Measurements from ENCODE around the gene TTLL9. TPM values are rescaled to one million over a fixed set of nuclear protein-coding genes. Genes with fewer than 3 reads are reported as not detected.

Gene TTLL9
- total and polyA plus RNA-seq, 2 of the 13 experiments (the other 11 are each of a cell fraction or from before 2014, with no cell fraction given): not detected

DNA sequence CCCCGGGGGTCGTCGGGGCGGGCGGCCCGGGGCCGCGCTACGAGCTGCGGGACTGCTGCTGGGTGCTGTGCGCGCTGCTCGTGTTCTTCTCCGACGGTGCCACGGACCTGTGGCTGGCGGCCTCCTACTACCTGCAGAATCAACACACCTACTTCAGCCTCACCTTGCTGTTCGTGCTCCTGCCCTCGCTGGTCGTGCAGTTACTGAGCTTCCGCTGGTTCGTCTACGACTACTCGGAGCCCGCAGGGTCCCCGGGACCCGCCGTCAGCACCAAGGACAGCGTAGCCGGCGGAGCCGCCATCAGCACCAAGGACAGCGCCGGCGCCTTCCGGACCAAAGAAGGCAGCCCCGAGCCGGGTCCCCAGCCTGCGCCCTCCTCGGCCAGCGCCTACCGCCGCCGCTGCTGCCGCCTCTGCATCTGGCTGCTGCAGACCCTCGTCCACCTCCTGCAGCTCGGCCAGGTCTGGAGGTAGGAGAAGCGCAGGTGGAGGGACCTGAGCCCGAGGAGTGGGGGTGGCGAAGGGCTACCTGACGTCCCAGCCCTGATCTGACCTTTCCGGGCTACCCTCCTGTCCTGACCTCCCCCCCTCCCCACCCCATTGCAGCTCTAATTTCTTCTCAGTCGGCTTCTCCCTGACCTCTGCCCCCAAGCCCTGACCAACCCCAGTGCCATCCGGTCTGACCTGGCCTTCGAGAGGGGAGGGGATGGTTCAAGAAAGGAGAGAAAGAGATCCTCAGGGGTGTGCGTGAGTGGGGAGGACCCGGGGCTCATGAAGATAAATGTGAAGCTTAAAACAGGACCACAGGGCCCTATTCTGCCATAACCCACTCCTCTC, 98.1 kb downstream of the TTLL9 start (continued):
- TF ChIP-seq, protein P1, sequence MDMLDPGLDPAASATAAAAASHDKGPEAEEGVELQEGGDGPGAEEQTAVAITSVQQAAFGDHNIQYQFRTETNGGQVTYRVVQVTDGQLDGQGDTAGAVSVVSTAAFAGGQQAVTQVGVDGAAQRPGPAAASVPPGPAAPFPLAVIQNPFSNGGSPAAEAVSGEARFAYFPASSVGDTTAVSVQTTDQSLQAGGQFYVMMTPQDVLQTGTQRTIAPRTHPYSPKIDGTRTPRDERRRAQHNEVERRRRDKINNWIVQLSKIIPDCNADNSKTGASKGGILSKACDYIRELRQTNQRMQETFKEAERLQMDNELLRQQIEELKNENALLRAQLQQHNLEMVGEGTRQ (IDR thresholded peaks at IDR 0.05; ENCODE audit: low read depth, low read length): no peak
- TF ChIP-seq, protein P1 (CRISPR knock-in tag; IDR thresholded peaks at IDR 0.05; ENCODE audit: borderline replicate concordance): peak; percentile 89
- TF ChIP-seq ZNF460 (CRISPR knock-in tag; IDR thresholded peaks at IDR 0.05; ENCODE audit: borderline replicate concordance): peak; percentile 96
- peak; percentile 100 for TF ChIP-seq HIVEP1 (CRISPR knock-in tag; IDR thresholded peaks at IDR 0.05)
- peak; percentile 100 for TF ChIP-seq REL (CRISPR knock-in tag; conservative IDR thresholded peaks at IDR 0.05)
- TF ChIP-seq, protein P2, sequence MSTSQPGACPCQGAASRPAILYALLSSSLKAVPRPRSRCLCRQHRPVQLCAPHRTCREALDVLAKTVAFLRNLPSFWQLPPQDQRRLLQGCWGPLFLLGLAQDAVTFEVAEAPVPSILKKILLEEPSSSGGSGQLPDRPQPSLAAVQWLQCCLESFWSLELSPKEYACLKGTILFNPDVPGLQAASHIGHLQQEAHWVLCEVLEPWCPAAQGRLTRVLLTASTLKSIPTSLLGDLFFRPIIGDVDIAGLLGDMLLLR (CRISPR knock-in tag; IDR thresholded peaks at IDR 0.05): peak; percentile 100
- TF ChIP-seq ZNF629 (CRISPR knock-in tag; conservative IDR thresholded peaks at IDR 0.05): peak; percentile 96
- TF ChIP-seq, protein P3, sequence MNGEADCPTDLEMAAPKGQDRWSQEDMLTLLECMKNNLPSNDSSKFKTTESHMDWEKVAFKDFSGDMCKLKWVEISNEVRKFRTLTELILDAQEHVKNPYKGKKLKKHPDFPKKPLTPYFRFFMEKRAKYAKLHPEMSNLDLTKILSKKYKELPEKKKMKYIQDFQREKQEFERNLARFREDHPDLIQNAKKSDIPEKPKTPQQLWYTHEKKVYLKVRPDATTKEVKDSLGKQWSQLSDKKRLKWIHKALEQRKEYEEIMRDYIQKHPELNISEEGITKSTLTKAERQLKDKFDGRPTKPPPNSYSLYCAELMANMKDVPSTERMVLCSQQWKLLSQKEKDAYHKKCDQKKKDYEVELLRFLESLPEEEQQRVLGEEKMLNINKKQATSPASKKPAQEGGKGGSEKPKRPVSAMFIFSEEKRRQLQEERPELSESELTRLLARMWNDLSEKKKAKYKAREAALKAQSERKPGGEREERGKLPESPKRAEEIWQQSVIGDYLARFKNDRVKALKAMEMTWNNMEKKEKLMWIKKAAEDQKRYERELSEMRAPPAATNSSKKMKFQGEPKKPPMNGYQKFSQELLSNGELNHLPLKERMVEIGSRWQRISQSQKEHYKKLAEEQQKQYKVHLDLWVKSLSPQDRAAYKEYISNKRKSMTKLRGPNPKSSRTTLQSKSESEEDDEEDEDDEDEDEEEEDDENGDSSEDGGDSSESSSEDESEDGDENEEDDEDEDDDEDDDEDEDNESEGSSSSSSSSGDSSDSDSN (CRISPR knock-in tag; IDR thresholded peaks at IDR 0.05): peak; percentile 98
- TF ChIP-seq, protein P4, sequence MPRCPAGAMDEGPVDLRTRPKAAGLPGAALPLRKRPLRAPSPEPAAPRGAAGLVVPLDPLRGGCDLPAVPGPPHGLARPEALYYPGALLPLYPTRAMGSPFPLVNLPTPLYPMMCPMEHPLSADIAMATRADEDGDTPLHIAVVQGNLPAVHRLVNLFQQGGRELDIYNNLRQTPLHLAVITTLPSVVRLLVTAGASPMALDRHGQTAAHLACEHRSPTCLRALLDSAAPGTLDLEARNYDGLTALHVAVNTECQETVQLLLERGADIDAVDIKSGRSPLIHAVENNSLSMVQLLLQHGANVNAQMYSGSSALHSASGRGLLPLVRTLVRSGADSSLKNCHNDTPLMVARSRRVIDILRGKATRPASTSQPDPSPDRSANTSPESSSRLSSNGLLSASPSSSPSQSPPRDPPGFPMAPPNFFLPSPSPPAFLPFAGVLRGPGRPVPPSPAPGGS (CRISPR knock-in tag; IDR thresholded peaks at IDR 0.05): peak; percentile 100
- TF ChIP-seq ZNF34 (CRISPR knock-in tag; IDR thresholded peaks at IDR 0.05; ENCODE audit: borderline replicate concordance): peak; percentile 100
- TF ChIP-seq ZNF775 (CRISPR knock-in tag; IDR thresholded peaks at IDR 0.05; ENCODE audit: borderline replicate concordance): peak; percentile 100
- peak; percentile 100 for TF ChIP-seq TBX2 (CRISPR knock-in tag; IDR thresholded peaks at IDR 0.05; ENCODE audit: borderline replicate concordance)
- TF ChIP-seq, protein P5, sequence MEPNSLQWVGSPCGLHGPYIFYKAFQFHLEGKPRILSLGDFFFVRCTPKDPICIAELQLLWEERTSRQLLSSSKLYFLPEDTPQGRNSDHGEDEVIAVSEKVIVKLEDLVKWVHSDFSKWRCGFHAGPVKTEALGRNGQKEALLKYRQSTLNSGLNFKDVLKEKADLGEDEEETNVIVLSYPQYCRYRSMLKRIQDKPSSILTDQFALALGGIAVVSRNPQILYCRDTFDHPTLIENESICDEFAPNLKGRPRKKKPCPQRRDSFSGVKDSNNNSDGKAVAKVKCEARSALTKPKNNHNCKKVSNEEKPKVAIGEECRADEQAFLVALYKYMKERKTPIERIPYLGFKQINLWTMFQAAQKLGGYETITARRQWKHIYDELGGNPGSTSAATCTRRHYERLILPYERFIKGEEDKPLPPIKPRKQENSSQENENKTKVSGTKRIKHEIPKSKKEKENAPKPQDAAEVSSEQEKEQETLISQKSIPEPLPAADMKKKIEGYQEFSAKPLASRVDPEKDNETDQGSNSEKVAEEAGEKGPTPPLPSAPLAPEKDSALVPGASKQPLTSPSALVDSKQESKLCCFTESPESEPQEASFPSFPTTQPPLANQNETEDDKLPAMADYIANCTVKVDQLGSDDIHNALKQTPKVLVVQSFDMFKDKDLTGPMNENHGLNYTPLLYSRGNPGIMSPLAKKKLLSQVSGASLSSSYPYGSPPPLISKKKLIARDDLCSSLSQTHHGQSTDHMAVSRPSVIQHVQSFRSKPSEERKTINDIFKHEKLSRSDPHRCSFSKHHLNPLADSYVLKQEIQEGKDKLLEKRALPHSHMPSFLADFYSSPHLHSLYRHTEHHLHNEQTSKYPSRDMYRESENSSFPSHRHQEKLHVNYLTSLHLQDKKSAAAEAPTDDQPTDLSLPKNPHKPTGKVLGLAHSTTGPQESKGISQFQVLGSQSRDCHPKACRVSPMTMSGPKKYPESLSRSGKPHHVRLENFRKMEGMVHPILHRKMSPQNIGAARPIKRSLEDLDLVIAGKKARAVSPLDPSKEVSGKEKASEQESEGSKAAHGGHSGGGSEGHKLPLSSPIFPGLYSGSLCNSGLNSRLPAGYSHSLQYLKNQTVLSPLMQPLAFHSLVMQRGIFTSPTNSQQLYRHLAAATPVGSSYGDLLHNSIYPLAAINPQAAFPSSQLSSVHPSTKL (CRISPR knock-in tag; IDR thresholded peaks at IDR 0.05): peak; percentile 100
- TF ChIP-seq TGIF2 (CRISPR knock-in tag; IDR thresholded peaks at IDR 0.05): peak; percentile 100
- TF ChIP-seq KLF6 (CRISPR knock-in tag; IDR thresholded peaks at IDR 0.05): peak; percentile 100
- TF ChIP-seq, protein P6, sequence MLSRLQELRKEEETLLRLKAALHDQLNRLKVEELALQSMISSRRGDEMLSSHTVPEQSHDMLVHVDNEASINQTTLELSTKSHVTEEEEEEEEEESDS (CRISPR knock-in tag; IDR thresholded peaks at IDR 0.05; ENCODE audit: borderline replicate concordance): peak; percentile 99
- TF ChIP-seq MIER2 (CRISPR knock-in tag; IDR thresholded peaks at IDR 0.05): peak; percentile 100
- TF ChIP-seq JUN (CRISPR knock-in tag; IDR thresholded peaks at IDR 0.05): peak; percentile 100

Data from HepG2 (cell line).